ENCODE results near the gene ASPN.

The ASPN gene

DNA sequence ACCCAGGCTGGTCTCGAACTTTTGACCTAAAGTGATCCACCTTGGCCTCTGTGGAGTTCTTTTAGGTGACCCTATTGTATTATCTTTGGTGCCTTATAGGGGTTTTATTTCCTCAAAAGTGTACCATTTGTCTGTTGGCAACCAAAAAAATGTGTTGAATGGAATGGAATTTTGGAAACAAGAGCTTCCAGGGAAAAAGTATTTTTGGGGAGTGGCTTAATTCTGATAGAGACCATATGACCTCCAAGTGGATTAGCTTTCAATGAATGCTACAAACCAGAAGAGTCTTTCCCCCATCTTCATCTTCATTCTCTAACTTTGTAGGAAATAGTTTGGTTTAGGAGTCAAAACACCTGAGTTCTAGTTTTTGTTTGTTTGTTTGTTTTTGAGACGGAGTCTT lies 74.5 kb downstream of the ASPN start:
- no peak for DNase-seq

DNA sequence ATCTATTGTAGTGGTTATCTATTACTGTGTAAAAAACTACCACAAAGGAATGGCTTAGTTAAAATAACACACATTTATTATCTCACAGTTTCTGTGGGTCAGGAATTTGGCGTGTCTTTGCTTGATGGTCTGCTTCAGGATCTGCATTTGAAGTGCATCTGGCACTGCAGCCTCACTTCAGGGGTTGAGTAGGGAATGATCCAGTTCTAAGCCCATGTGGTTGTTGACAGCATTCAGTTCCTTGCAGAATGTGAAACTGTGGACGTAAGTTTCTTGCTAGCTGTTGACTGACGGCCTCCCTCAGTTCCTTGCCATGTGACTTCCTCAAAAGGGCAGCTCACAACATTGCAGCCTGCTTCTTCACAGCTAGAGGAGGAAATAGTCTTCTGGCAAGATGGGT lies 75.8 kb downstream of the ASPN start:
- peak in 4 of 6 experiments; percentile 4 to 57 (median 20) for DNase-seq
